Colonic mucosa (tissue), 4 donors: ENCODE results near the gene LHCGR. TPM values are rescaled to one million over a fixed set of nuclear protein-coding genes. Genes with fewer than 3 reads are reported as not detected.

Experiments used
- DNase-seq: peaks from one replicate; pipeline ENCODE4 v3.0.0-alpha.2; 2020
- H3K27ac ChIP-seq: fragments of 200-600 bp; one replicate; pipeline ENCODE4 v1.8.0; 2021
- H3K27me3 ChIP-seq: fragments of 200-600 bp; one replicate; pipeline ENCODE4 v1.8.0; 2021
- H3K36me3 ChIP-seq: fragments of 200-600 bp; one replicate; pipeline ENCODE4 v1.8.0; 2021
- H3K4me1 ChIP-seq: fragments of 200-600 bp; one replicate; pipeline ENCODE4 v1.8.0; 2021; ENCODE audit warnings: mild to moderate bottlenecking
- H3K4me3 ChIP-seq: fragments of 200-600 bp; one replicate; pipeline ENCODE4 v1.8.0; 2021
- H3K9ac ChIP-seq, 2 donors: one replicate each; pipeline ENCODE4 v1.7.0; 2013; ENCODE audit warnings: control low read depth in 2 of 2, low read depth in 2 of 2, low read length in 2 of 2
- H3K9me3 ChIP-seq: fragments of 200-600 bp; one replicate; pipeline ENCODE4 v1.8.0; 2021
- intact Hi-C: fragments of 100-400 bp; cut with DNase I; formaldehyde crosslinking; loops from one replicate; pipeline ENCODE4 v1.14.1; 2022
- total RNA-seq, 2 donors: library from RNA; stranded (reverse); fragmentation: NEBNext Ultra II Directional in 1 of 2; extraction: Animal tissue kit (Norgen Biotek cat#: 25700) in 1 of 2; gene quantifications; one replicate each; pipeline ENCODE4 v1.2.1, GENCODE V29; 2021
- TF ChIP-seq, protein P1 (sequence below): fragments of 200-600 bp; IDR thresholded peaks from one replicate; pipeline ENCODE4 v1.8.0; 2022; ENCODE audit warnings: antibody characterized with exemption, mild to moderate bottlenecking
- donor health status: healthy.
- donor health status: DM: no; HTN: no; CAD: no.
- donor health status: DM: no; HTN: no; CAD: no.

LHCGR gene
- total RNA-seq, result not detected

- H3K27me3 ChIP-seq, result no peaks in the 10 kb centered on the region
- intact Hi-C loops, result no loop called here
- TF ChIP-seq, protein P1, sequence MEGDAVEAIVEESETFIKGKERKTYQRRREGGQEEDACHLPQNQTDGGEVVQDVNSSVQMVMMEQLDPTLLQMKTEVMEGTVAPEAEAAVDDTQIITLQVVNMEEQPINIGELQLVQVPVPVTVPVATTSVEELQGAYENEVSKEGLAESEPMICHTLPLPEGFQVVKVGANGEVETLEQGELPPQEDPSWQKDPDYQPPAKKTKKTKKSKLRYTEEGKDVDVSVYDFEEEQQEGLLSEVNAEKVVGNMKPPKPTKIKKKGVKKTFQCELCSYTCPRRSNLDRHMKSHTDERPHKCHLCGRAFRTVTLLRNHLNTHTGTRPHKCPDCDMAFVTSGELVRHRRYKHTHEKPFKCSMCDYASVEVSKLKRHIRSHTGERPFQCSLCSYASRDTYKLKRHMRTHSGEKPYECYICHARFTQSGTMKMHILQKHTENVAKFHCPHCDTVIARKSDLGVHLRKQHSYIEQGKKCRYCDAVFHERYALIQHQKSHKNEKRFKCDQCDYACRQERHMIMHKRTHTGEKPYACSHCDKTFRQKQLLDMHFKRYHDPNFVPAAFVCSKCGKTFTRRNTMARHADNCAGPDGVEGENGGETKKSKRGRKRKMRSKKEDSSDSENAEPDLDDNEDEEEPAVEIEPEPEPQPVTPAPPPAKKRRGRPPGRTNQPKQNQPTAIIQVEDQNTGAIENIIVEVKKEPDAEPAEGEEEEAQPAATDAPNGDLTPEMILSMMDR, result no peak
- no peaks in the 10 kb centered on the region for H3K9me3 ChIP-seq
- H3K27ac ChIP-seq, result no peak within 1 kb of the TSS
- no peak within 1 kb of the TSS for H3K9ac ChIP-seq
- no peaks in the 10 kb centered on the region for H3K4me1 ChIP-seq
- no peak for DNase-seq
- no peaks in the 10 kb centered on the region for H3K36me3 ChIP-seq
- no peak within 1 kb of the TSS for H3K4me3 ChIP-seq
Measured at GRCh38 chr2:48755473-48755872, at the start of gene LHCGR. TSS of gene LHCGR (minus strand) at chr2:48755724. CDS start at chr2:48755671, 53 bp downstream.

DNA sequence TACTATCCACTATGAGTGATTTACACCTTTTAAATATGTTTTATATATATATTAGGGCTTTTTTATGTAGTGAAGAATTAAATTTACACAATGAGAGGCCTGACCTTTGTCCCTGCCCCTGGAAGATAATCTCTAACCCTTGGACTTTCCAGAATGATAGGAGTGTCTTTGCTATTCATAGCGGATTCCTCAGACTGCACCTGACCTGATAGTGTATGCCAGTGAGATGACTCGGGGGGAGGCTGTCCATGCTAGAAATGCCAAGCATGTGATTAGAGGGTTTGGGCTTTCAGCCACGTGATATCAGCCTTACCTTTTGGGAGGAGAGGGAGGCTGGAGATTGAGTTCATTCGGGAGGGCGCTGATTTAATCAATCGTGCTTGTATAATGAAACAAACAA, 44.1 kb upstream of the LHCGR start:
- intact Hi-C loops, result no loop called here
- DNase-seq, result no peak
- no peak overlapping the region for H3K27ac ChIP-seq

GRCh38 chr2:48795065-48795464, 39.5 kb upstream of the LHCGR start:
- no peaks in the 10 kb centered on the region for H3K27me3 ChIP-seq
- no peak overlapping the region for H3K27ac ChIP-seq
- no peak overlapping the region for H3K4me3 ChIP-seq
- DNase-seq, result no peak
- no peaks in the 10 kb centered on the region for H3K4me1 ChIP-seq
- no peaks in the 10 kb centered on the region for H3K9me3 ChIP-seq
- H3K36me3 ChIP-seq, result no peaks in the 10 kb centered on the region
- TF ChIP-seq, protein P1, result no peak
- intact Hi-C loops, result no loop called here
- no peak overlapping the region for H3K9ac ChIP-seq

More for the DNA sequence above, 44.1 kb upstream of the LHCGR start:
- TF ChIP-seq, protein P1, result no peak
- no peaks in the 10 kb centered on the region for H3K36me3 ChIP-seq
- H3K4me1 ChIP-seq, result no peaks in the 10 kb centered on the region
- H3K9me3 ChIP-seq, result no peaks in the 10 kb centered on the region
- no peaks in the 10 kb centered on the region for H3K27me3 ChIP-seq
- no peak overlapping the region for H3K4me3 ChIP-seq
- no peak overlapping the region for H3K9ac ChIP-seq

- Histone ChIP-seq H3K27ac (no peak overlapping the region), H3K36me3 (no peaks in the 10 kb centered on the region), H3K4me3 (no peak overlapping the region), H3K27me3 (no peaks in the 10 kb centered on the region), H3K4me1 (no peaks in the 10 kb centered on the region), H3K9me3 (no peaks in the 10 kb centered on the region), H3K9ac (no peak overlapping the region)
- intact Hi-C loops, result no loop called here
- TF ChIP-seq, protein P1, result no peak
- DNase-seq, result no peak
Measured at GRCh38 chr2:48793671-48794070, 38.1 kb upstream of the LHCGR start.

DNA sequence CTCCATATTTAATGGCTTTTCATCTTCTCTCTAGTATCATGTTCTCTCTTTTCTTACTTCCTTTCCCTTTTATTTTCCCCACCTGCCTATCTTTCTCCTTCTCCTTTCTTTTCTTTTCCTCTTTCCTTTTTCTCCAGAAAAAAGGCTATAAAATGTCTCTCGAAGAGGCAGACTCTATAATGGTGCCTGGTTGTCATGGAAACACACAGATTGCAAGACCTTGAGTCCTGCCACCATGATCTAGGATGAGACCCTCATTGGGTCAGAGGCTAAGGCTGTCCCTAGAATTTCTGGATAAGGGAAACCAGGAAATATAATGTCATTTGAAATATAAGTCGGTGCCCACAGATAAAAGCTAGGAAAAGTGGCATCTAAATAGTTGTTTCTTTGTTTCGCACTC, 36.5 kb upstream of the LHCGR start:
- TF ChIP-seq, protein P1, result no peak
- Histone ChIP-seq H3K27me3 (no peaks in the 10 kb centered on the region), H3K9me3 (no peaks in the 10 kb centered on the region), H3K4me1 (no peaks in the 10 kb centered on the region), H3K27ac (no peak overlapping the region), H3K9ac (no peak overlapping the region), H3K36me3 (no peaks in the 10 kb centered on the region), H3K4me3 (no peak overlapping the region)
- intact Hi-C loops, result no loop called here
- DNase-seq, result no peak
